HL-60/S4 (cell line): ENCODE results near the gene CD151.

ENCODE experiments used
- in situ Hi-C: fragments of 300-500 bp; cut with MboI; formaldehyde crosslinking; loops from 2 replicates; pipeline ENCODE4 v1.14.3; 2022; ENCODE audit warnings: low sequenced_read_pairs

CD151 gene

DNA sequence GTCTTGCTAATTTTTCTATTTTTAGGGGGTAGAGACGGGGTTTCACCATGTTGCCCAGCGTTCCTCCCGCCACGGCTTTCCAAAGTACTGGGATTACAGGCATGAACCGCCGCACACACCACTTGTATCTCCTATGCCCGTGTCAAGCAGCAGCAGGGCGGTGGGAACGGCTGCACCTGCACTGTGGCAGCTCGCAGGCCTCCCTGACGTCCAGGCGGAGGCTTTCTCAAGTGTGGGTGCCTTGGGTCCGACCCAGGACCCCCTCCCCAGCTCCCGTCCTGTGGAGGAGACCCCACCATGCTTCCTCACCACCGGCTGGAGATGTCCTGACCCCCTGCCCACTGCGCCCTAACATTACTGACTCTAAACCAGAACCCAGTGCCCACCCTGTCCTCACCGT is 35.6 kb downstream of the CD151 start:
- in situ Hi-C loops = loop anchor here (25.0 kb wide), 1 partner anchor 194 kb away; the partner anchor contains the start of gene MUC2

DNA sequence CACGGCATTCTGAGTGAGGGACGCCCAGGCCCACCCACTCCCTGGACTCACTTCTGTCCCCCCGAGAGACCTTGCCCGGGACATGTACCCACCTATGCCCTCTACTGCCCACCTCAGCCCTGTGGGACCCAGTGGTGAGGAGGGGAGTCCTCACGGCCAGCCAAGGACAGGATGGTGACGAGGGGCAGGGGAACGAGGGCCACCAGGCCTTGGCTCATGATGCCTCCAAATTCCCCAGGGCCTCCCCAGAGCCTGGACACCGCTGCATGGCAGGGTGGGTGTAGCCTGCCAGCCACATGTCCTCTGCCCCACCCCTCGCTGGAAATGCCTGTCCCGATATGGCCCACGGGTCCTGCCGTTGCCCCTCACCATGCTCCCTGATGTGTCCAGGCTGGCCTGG is 36.0 kb downstream of the CD151 start:
- in situ Hi-C loops = loop anchor here (25.0 kb wide), 1 partner anchor 193 kb away; the partner anchor contains the start of gene MUC2

DNA sequence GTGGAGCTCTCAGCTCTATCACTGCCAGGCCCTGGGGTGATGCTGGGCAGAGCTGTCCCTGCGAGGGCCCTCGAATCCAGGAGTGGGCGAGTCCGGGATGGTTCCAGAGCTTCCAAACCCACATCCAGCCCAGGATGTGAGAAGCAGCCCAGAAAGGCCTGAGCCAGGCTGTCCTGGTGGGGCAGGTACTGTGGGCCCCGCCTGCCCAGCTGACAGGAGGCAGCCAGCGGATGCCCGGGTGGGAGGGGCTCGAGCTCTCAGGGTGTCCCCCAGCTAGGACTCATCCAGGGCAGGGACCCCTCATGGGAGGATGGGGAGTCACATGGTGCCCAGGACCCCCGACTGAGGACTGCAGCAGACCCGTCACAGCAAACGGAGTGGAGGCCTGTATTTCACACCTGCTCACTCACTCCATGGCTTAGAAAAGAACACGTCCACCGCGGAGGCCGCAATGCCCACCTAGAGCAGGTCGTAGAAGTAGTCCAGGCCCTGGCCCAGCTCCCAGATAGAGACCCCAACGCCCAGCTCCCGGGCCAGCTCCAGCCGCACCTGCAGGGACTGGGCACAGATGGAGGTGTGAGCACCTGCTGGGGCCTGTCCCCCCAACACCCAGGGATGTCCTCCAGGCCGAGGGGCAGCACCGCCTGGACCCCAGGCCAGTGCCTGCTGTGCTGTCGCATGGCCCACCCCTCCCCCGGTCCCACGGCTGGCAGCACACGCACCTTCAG is 36.8 kb downstream of the CD151 start:
- in situ Hi-C loops = loop anchor here (25.0 kb wide), 1 partner anchor 193 kb away; the partner anchor contains the start of gene MUC2

- in situ Hi-C loops = loop anchor here (25.0 kb wide), 1 partner anchor 192 kb away; the partner anchor contains the start of gene MUC2
Measured at GRCh38 chr11:870127-870413, 37.3 kb downstream of the CD151 start.

DNA sequence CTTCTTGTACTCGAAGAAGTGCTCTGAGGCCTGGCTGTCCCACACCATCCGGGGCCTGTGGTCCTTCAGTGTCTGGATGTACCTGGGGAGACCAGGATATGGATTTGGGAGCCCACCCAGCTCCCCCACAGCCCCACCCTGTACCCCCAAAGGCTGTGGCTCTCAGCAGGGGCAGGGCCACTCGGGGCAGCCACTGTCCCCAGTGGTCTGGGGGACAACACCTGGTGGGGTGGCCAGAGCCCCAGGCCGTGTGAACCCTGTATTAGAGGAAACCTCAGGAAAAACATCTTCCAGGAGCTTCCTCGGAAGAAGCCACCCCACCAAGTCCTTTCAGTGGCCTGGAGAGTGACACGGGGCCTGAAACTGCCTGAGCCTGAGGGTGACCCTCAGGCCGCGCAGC is 37.7 kb downstream of the CD151 start:
- in situ Hi-C loops = loop anchor here (25.0 kb wide), 1 partner anchor 192 kb away; the partner anchor contains the start of gene MUC2

- in situ Hi-C loops = loop anchor here (25.0 kb wide), 1 partner anchor 191 kb away; the partner anchor contains the start of gene MUC2
Measured at GRCh38 chr11:871472-871871, 38.7 kb downstream of the CD151 start.

- in situ Hi-C loops = loop anchor here (25.0 kb wide), 1 partner anchor 190 kb away; the partner anchor contains the start of gene MUC2
Measured at GRCh38 chr11:872799-873198, 40.0 kb downstream of the CD151 start.

DNA sequence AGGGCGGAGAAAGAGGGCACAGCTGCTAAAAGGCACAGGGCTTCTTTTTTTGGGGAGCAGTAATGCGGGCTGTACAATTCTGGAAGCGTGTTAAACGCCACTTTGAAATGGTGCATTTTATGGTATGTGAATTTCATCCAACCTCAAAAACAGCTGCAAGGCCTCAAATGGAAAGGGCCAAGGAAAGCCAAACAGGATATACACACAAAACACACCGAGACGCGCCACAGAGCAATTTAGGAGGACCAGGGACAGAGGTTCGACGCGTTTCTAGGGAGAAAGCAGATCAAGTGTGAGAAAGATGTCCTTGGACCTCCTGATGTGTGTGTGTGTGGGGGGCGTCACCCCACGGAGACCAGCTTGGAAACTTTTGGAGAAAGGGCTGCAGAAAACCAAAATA is 41.0 kb downstream of the CD151 start:
- in situ Hi-C loops = loop anchor here (25.0 kb wide), 1 partner anchor 189 kb away; the partner anchor contains the start of gene MUC2

GRCh38 chr11:875203-875602 is 42.5 kb downstream of the CD151 start:
- in situ Hi-C loops = no loop called here

DNA sequence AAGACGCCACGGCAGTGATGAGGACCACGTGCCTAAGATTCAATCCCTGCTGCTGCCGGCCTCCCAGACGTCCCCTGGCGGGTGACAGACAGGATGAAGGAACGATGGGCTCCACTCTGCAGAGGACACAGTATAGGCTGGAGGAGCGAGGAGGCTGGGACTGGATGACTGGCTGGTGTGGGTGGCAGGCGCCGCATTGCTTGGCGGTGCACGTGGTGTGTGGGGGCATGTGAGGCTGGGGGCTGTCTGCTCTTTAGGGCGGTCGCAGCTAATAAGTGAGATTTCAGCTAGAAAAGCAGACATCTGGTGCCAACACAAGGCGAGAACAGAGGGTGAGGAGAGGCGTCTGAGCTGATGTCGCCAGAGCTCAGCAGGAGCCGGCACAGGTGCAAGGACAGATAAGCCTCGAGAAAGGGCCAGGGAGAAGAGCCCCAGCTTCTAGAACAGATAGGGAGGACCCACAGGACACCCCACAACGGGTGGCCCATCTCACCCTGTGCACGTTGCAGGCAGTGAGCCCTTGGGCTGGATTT is 43.1 kb downstream of the CD151 start:
- in situ Hi-C loops = no loop called here

DNA sequence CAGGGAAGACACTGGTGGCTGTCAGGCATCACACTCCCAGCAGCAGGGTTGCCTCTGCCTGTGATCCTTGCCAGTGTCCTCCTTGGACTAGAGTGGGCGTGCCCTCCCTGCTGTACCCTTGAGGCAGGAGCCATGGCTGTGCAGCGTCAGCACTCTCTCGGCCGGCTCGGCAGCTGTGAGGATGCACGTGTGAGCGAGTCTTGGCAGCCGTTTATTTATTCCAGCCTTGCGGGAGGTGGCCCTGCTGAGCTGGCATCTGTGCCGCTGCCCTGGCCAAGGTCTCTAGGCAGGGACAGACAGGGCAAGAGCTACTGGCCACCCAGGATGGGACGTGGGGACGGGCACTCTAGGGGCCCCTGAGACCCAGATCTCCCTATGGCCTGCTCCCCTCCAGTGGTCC is 43.8 kb downstream of the CD151 start:
- in situ Hi-C loops = no loop called here

- in situ Hi-C loops = no loop called here
Measured at GRCh38 chr11:877565-877964, 44.8 kb downstream of the CD151 start.

- in situ Hi-C loops = no loop called here
Measured at GRCh38 chr11:880447-880846, 47.7 kb downstream of the CD151 start.

GRCh38 chr11:882596-882995 is 49.8 kb downstream of the CD151 start:
- in situ Hi-C loops = no loop called here

DNA sequence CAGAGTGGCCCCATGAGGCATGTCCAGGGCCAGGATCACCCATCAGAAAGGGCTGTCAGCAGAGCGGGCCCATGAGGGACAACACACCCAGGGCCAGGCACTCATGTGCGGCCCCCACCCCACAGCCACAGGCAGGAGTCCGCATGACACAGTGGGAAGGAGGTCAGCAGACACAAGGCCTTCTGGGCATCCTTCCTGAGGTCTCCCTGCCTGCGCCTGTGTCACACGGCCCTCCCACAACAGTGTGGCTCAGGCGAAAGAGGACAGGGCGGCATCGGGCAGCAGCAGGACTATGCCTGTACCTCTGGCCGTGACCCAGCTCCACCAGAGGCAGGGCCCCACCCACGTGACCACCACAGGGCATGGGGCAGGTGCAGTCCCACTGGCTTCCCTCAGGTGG is 50.8 kb downstream of the CD151 start:
- in situ Hi-C loops = no loop called here

- in situ Hi-C loops = no loop called here
Measured at GRCh38 chr11:884578-885070, 51.9 kb downstream of the CD151 start.

- in situ Hi-C loops = no loop called here
Measured at GRCh38 chr11:886568-886967, 53.8 kb downstream of the CD151 start.

- in situ Hi-C loops = no loop called here
Measured at GRCh38 chr11:887589-887988, 54.8 kb downstream of the CD151 start.
